ENCODE results near the gene ADAMTS12. TPM values are rescaled to one million over a fixed set of nuclear protein-coding genes. Genes with fewer than 3 reads are reported as not detected.

ADAMTS12 gene
- total RNA-seq, 2 experiments from 2014 or later, result not detected

GRCh38 chr5:33527696-33528095, 364.1 kb downstream of the ADAMTS12 start:
- intact Hi-C loops (cut with micrococcal nuclease; ENCODE audit: unreplicated experiment), result no loop called here
- Histone ChIP-seq H2AFZ (ENCODE audit: low read length) (no peak overlapping the region), H3K36me3 (ENCODE audit: insufficient read depth, low read length) (no peaks in the 10 kb centered on the region), H4K20me1 (ENCODE audit: insufficient read depth, low read length) (no peaks in the 10 kb centered on the region), H3K4me3 (ENCODE audit: low read depth, low read length, poor library complexity, severe bottlenecking) (no peak overlapping the region), H3K27ac (ENCODE audit: low read depth, low read length, poor library complexity, severe bottlenecking) (no peak overlapping the region), H3K79me2 (ENCODE audit: insufficient read depth, low read depth, low read length) (no peaks in the 10 kb centered on the region), H3K4me2 (ENCODE audit: low read length) (no peak overlapping the region), H3K9me3 (ENCODE audit: low read length) (no peaks in the 10 kb centered on the region), H3K4me1 (ENCODE audit: insufficient read depth, low read length, poor library complexity, severe bottlenecking) (no peaks in the 10 kb centered on the region), H3K9me2 (ENCODE audit: insufficient read depth, low read length) (no peaks in the 10 kb centered on the region)
- ChIA-PET POLR2A (no interaction called here), CTCF (ENCODE audit: unreplicated experiment) (no interaction called here)
- DNase-seq (ENCODE audit: low spot score), result no peak
- BruUV-seq (replicated peaks), result no TSS peak
- TF ChIP-seq EZH2phosphoT487 (IDR thresholded peaks at IDR 0.05; ENCODE audit: borderline replicate concordance, low read depth, low read length), result no peak

GRCh38 chr5:33526755-33527154, 365.0 kb downstream of the ADAMTS12 start:
- no TSS peak for BruUV-seq (replicated peaks)
- POLR2A ChIA-PET, result interaction anchor here (1.1 kb wide), 1 partner anchor 9 kb away, joined by 3 read pairs; no protein-coding TSS in a partner anchor
- Histone ChIP-seq H3K9me2 (ENCODE audit: insufficient read depth, low read length) (no peaks in the 10 kb centered on the region), H3K4me1 (ENCODE audit: insufficient read depth, low read length, poor library complexity, severe bottlenecking) (no peaks in the 10 kb centered on the region), H3K9me3 (ENCODE audit: low read length) (no peaks in the 10 kb centered on the region), H3K4me2 (ENCODE audit: low read length) (no peak overlapping the region), H3K36me3 (ENCODE audit: insufficient read depth, low read length) (no peaks in the 10 kb centered on the region), H3K27ac (ENCODE audit: low read depth, low read length, poor library complexity, severe bottlenecking) (no peak overlapping the region), H2AFZ (ENCODE audit: low read length) (no peak overlapping the region), H3K79me2 (ENCODE audit: insufficient read depth, low read depth, low read length) (no peaks in the 10 kb centered on the region), H4K20me1 (ENCODE audit: insufficient read depth, low read length) (no peaks in the 10 kb centered on the region), H3K4me3 (ENCODE audit: low read depth, low read length, poor library complexity, severe bottlenecking) (no peak overlapping the region)
- intact Hi-C loops (cut with micrococcal nuclease; ENCODE audit: unreplicated experiment), result no loop called here
- DNase-seq (ENCODE audit: low spot score), result no peak
- no peak for TF ChIP-seq CTCF (conservative IDR thresholded peaks at IDR 0.05; ENCODE audit: low read length)
- no peak for TF ChIP-seq EZH2phosphoT487 (IDR thresholded peaks at IDR 0.05; ENCODE audit: borderline replicate concordance, low read depth, low read length)
- CTCF ChIA-PET (ENCODE audit: unreplicated experiment), result interaction anchor here (0.6 kb wide), 1 partner anchor 1062 kb away, joined by 3 read pairs; no protein-coding TSS in a partner anchor

GRCh38 chr5:33524476-33524875, 367.3 kb downstream of the ADAMTS12 start:
- no TSS peak for BruUV-seq (replicated peaks)
- ChIA-PET CTCF (ENCODE audit: unreplicated experiment) (no interaction called here), POLR2A (no interaction called here)
- H3K4me3 ChIP-seq (ENCODE audit: low read depth, low read length, poor library complexity, severe bottlenecking), result no peak overlapping the region
- no peak overlapping the region for H2AFZ ChIP-seq (ENCODE audit: low read length)
- no peaks in the 10 kb centered on the region for H3K36me3 ChIP-seq (ENCODE audit: insufficient read depth, low read length)
- no peak overlapping the region for H3K27ac ChIP-seq (ENCODE audit: low read depth, low read length, poor library complexity, severe bottlenecking)
- no peaks in the 10 kb centered on the region for H3K79me2 ChIP-seq (ENCODE audit: insufficient read depth, low read depth, low read length)
- no peak overlapping the region for H3K4me2 ChIP-seq (ENCODE audit: low read length)
- intact Hi-C loops (cut with micrococcal nuclease; ENCODE audit: unreplicated experiment), result no loop called here
- no peaks in the 10 kb centered on the region for H3K9me3 ChIP-seq (ENCODE audit: low read length)
- H3K9me2 ChIP-seq (ENCODE audit: insufficient read depth, low read length), result no peaks in the 10 kb centered on the region
- DNase-seq (ENCODE audit: low spot score), result no peak
- no peak for TF ChIP-seq EZH2phosphoT487 (IDR thresholded peaks at IDR 0.05; ENCODE audit: borderline replicate concordance, low read depth, low read length)
- TF ChIP-seq CTCF (conservative IDR thresholded peaks at IDR 0.05; ENCODE audit: low read length), result no peak
- H4K20me1 ChIP-seq (ENCODE audit: insufficient read depth, low read length), result no peaks in the 10 kb centered on the region
- no peaks in the 10 kb centered on the region for H3K4me1 ChIP-seq (ENCODE audit: insufficient read depth, low read length, poor library complexity, severe bottlenecking)

All from OCI-LY7 (cell line).